PFSK-1 (cell line): ENCODE measurements around the gene MAN2A2.

Experiments
- POLR2AphosphoS5 ChIP-seq: IDR thresholded peaks from 2 replicates; pipeline ENCODE4 v1.6.1; 2012; ENCODE audit warnings: low read depth, mild to moderate bottlenecking, control low read depth, low read length, moderate library complexity
- REST ChIP-seq, 2 experiments: IDR thresholded peaks; 2 replicates each; pipeline versions ENCODE4 v1.6.1 to v1.8.0; 2011 to 2012; ENCODE audit warnings: low read depth in 2 of 2, low read length in 2 of 2, control low read depth in 1 of 2, inconsistent platforms in 1 of 2, mild to moderate bottlenecking in 1 of 2, moderate library complexity in 1 of 2; ENCODE audit not compliant: insufficient read depth in 1 of 2
- SIN3A ChIP-seq: IDR thresholded peaks from 2 replicates; pipeline ENCODE4 v1.6.1; 2012; ENCODE audit warnings: mild to moderate bottlenecking, low read length, moderate library complexity, borderline replicate concordance; ENCODE audit not compliant: insufficient read depth
- TAF1 ChIP-seq: IDR thresholded peaks from 2 replicates; pipeline ENCODE4 v1.6.1; 2012; ENCODE audit warnings: low read length, control low read depth, borderline replicate concordance; ENCODE audit not compliant: insufficient read depth

GRCh38 chr15:90907051-90907660, 4.1 kb downstream of the MAN2A2 start:
- no peak for TF ChIP-seq REST (IDR thresholded peaks at IDR 0.05; ENCODE audit: insufficient read depth in 1 of 2, low read depth in 2 of 2, low read length in 2 of 2)
- TF ChIP-seq POLR2AphosphoS5 = no peak
- no peak for TF ChIP-seq SIN3A
- no peak for TF ChIP-seq TAF1
